ENCODE data around the gene FZD1. TPM values are rescaled to one million over a fixed set of nuclear protein-coding genes. Genes with fewer than 3 reads are reported as not detected.
"Not testable (repeated sequence)": the region's sequence is repeated elsewhere in the genome, so short reads cannot be mapped to it uniquely, and the experiment has no call there.

The FZD1 gene
- total RNA-seq, 1 donor from 2014 or later = 8.6 TPM

DNA sequence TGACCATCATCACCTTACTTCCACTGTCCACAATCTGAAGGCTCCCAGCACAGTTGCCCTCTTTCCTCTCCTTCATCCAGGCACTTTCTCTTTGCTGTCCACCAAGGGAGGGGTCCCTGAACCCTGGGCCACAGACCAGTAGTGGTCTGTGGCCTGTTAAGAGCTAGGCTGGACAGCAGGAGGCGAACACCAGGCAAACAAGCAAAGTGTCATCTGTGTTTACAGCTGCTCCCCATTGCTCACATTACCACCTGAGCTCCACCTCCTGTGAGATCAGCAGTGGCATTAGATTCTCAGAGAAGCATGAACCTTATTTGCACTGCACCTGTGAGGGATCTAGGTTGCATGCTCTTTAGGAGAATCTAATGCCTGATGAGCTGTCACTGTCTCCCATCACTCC is 27.7 kb downstream of the FZD1 start:
- intact Hi-C loops (cut with DNase I) = no loop called here
- ATAC-seq (ENCODE audit: poor library complexity) (no peak), DNase-seq (no peak)

DNA sequence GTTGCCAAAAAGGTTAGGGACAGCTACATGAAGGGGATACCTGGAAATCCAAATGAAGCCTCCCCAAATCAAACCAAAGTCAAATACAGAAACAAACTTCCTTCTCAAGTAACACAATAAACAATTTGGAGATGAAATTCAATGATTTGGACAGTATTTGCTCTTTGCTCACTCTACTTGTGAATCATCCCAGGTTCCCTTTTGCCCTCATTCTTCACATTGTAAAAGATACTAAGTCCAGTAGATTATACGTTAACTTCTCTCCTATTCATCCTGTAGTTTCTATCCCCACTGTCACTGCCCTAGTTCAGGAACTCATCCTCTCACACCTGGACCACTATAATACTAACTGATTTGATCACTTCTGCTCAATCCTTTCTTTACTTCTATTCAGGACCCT is 28.3 kb downstream of the FZD1 start:
- ATAC-seq (ENCODE audit: poor library complexity) = no peak
- DNase-seq = no peak
- intact Hi-C loops (cut with DNase I) = no loop called here

DNA sequence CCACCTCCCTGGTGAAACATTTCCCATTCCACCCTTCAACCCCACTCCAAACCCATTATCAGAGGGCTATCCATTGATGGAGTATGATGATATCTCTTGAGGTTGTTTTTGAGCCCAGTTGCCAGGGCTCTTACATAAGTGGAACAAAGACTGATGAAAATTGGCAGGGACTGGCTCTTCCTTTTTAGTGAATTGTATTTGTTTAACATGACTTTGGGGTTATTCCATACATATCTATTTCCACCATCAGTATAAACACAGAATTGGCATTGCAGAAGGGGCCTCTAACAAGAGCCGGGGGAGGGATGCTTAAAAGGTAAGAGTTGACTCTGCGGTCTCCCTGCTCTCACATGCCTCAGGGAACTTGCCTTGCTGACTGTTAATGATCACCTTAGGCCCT is 28.9 kb downstream of the FZD1 start:
- intact Hi-C loops (cut with DNase I) = no loop called here
- ATAC-seq (ENCODE audit: poor library complexity) (no peak), DNase-seq (no peak)

DNA sequence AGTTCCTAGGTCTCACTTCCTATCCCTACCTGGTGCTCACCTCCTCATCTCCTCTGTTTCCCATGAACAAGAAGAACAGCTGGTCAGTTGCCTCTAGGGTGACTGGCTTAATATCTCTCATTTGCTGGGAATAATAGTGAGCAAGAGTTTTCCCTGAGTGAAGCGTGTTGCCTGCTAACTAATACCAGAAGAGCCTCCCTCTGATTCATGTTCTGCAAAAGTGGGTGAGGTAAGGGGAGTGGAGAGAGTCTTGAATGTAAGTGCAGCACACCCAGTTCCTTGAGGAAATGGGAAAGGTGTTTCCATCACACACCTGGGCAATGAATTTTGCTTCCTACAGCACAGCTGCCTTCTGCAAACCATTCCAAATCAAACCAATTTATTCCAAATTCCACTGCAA is 29.6 kb downstream of the FZD1 start:
- intact Hi-C loops (cut with DNase I) = no loop called here
- no peak for ATAC-seq (ENCODE audit: poor library complexity)
- no peak for DNase-seq

DNA sequence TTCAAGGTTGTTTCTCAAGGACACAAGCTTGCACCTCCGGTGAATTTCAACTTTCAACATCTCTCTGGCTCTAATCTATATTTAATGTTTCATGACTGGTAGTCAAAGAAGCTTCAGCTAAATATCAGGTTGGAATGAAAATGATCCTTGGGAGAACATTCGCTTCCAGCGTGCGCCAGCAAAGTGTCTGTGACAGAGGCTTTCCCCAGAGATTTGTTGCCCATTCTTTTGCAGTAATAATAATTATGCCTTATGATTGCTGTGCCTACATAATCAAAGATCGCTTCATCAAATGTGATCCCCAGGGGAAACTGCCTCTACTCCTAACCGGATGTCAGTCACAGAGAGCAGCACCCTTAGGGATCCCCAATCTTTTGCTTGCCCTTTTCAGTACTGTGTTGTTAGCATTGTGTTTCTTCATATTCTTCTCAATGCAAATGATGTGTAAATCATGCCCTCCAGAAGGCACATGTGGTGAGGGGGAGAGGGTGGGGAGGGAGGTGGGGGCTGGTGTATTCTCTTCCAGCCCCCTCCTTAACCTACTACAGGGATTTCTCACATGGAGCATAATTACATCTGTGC is 30.5 kb downstream of the FZD1 start:
- DNase-seq (no peak), ATAC-seq (ENCODE audit: poor library complexity) (no peak)
- intact Hi-C loops (cut with DNase I) = no loop called here

DNA sequence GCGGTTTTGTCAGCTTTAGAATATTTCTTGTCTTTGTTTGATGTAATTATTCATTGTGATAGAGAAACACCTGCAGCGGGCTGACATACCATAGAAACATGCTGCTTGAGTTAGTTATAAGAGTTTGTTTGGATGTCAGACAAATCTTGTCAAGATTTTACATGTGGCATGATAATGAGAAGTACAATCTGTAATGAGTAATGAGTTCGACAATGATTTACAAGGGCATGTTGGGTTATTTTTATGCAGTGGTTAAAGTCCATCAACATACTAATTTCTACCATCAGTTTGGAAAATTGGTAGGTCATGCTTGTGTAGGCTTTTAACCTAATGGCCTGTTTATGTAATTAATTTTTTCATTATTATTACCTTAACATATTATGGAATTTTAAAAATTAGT is 31.3 kb downstream of the FZD1 start:
- no peak for ATAC-seq (ENCODE audit: poor library complexity)
- intact Hi-C loops (cut with DNase I) = no loop called here
- DNase-seq = no peak

DNA sequence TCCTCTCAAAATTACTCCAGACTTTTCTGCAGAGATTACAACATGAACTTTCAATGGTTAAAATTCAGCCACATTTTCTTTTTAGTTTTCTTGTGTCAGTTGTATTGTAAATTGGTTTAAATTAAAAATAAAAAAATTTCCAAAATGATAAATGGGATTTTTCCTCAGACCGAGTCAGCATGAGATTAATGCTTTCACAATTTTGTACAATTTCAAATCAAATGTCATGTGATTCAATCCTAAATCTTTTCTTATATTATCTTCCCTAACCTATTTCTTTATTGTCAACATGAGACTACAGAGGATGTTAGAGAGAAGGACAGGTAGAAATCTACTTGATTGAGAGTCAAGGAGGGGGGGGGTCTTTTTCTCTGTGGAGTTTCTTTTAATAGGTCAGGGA is 33.7 kb downstream of the FZD1 start:
- no peak for DNase-seq
- intact Hi-C loops (cut with DNase I) = no loop called here
- no peak for ATAC-seq (ENCODE audit: poor library complexity)

DNA sequence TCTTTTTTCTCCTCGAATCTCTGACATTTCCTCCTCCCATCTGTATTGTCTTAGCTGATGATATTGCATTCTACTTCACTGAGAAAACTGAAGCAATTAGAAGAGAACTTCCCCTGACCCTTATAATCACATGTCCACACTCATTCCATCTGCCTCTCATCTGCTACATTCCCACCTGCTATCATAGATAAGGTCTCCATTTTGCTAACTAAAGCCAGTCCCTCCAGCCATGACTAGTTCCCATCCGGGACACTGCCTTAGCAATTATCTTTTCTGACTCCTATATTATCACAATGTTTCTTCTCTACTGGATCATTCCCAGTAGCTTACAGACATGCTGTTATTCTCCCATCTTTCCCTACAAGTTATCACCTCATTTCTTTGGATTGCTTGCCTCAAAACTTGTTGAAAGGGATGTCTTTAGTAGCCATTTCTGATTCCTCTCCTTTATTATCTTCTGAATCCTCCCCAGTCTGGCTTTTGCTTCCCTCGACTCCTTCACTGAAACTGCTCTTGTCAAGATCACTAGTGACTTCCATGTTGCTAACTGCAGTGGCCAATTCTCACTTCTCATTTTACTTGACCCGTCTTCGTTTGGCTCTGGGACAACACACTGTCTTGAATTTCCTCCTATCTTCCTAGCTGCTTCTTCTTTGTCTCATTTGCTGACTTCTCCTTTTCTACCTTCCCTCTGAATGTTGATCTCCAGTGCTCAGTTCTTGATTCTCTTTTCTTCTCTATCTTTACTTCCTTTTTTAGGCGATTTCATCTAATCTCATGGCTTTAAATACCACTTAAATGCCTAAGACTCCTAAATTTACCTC is 35.9 kb downstream of the FZD1 start:
- intact Hi-C loops (cut with DNase I) = no loop called here
- ATAC-seq (ENCODE audit: poor library complexity) (peak; percentile 58), DNase-seq (no peak)

DNA sequence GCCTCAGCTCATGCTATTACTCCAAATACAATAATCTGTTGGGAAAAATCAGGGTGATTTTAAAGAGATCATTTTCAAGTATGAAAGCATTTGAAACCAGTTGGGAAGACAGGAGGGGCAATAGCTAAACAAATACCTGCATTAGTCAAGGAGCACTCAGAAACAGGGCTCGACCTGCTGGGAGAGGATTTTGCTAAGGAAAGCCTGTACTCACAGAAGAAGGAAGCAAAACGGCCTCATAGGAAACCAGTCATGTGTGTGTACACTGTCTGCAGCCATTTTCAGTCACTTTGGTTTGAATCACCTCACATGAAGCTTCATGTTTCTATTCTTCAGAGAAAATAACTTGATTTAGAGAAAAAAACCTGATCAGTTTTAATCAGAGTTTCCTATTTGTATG is 38.6 kb downstream of the FZD1 start:
- ATAC-seq (ENCODE audit: poor library complexity) = no peak
- intact Hi-C loops (cut with DNase I) = no loop called here

DNA sequence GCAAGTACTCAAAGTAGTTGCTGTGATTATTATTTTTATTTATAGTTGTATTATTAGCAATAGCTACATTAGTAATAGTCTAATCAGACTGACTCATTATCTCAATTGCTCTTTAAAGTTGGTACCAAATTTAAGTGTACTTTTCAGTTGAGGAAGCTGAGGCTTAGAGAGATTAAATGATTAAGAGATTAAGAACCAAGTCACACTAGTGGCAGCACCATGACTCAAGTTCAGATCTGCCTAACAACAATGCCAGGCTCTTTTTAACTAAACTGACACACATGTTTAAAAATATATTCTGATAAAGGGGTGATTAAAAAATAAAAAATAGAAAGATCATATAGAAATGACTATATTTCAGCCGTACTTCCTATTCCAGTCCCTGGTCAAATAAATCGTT is 42.0 kb downstream of the FZD1 start:
- DNase-seq (no peak), ATAC-seq (ENCODE audit: poor library complexity) (no peak)
- intact Hi-C loops (cut with DNase I) = no loop called here

More for the DNA sequence above, 38.6 kb downstream of the FZD1 start:
- DNase-seq = no peak

DNA sequence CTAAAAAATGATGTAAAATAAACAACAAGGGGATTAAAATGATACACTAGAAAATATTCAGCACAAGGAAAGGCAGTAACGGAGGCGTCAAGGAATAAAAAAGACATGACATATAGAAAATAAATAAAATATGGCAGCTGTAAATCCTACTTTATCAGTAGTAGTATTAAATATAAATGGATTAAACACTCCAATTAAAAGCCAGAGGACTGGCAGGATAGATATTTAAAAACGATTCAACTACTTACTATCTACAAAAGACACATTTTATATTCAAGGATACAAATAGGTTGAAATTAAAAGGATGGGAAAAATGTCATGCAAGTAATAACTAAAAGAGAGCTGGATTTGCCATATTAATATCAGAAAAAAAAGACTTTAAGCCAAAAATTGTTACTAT is 43.2 kb downstream of the FZD1 start:
- ATAC-seq (ENCODE audit: poor library complexity) = no peak
- no peak for DNase-seq
- intact Hi-C loops (cut with DNase I) = no loop called here

DNA sequence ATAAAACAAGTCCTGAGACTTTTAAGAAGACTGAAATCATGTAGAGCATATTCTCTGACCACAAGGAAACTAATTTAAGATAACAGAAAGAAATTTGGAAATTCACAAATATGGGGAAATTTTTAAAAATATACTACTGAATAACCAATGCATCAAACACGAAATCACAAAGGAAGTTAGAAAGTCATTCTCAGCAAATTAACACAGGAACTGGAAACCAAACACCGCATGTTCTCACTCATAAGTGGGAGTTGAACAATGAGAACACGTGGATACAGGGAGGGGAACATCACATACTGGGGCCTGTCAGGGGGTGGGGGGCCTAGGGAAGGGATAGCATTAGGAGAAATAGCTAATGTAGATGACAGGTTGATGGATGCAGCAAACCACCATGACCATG is 44.0 kb downstream of the FZD1 start:
- DNase-seq; ATAC-seq (ENCODE audit: poor library complexity); intact Hi-C loops (cut with DNase I): not testable (repeated sequence)

DNA sequence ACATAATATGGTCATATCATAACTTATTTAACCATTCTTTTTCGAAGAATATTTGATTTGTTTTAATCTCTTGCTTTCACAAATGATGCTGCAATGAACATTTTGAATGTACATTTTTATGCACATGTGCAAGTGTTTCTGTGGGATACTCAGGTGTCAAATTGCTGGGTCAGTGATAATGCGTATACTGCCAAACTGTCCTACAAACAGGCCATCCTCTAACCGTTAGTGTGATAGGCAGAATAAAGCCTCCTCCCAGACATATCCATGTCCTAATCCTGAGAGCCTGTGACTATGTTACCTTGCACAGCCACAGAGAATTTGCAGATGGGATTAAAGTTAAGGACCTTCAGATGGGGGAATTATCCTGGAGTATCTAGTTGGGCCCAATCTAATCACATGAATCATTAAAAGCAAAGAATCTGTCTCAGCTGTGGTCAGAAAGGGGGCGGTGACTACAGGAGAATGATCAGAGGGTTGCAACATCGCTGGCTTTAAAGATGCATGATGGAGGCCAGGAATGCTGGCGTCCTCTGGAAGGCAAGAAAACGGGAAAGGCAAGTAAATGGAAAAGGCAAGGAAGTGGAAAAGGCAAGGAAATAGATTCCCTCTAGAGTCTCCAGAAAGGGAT is 46.7 kb downstream of the FZD1 start:
- DNase-seq (peak; percentile 41), ATAC-seq (ENCODE audit: poor library complexity) (peak; percentile 49)
- intact Hi-C loops (cut with DNase I) = no loop called here

DNA sequence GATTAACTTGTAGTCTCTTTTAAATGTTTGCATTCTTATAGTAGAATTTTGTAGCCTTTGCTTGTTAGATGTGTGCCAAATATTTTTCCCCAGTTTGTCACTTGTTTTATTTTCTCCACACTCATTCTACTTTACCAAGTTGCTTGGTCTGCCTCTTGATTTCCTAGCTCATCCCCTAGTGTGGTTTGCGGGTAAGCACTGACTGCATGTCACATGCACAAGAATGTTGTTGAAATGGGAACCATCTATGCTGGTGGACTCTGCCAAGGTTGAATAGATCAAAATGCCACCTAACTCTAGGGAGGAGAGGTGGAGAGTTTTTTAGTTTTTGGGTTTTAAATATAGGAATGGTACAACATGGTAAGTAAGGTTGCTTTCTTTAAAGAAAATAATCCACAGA is 47.6 kb downstream of the FZD1 start:
- no peak for ATAC-seq (ENCODE audit: poor library complexity)
- intact Hi-C loops (cut with DNase I) = no loop called here
- DNase-seq = no peak

DNA sequence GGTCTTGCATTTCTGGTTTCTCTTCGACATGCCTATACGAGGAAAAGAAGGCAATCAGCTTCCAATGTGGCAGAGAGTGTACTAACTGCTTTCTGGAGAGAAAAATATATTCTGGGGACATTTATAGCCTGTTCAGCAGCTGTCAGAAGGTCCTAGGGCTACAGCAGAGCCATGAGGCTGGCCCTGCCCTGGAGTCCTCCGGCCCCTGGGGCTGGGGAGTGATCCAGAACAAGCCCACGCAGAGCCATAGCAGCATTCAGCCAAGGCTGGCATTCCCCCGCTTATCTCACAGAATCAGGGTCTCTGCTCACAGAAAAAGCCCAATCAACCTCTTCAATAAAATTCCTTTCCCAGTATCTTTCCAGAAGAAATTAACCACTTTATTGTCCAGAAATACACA is 48.9 kb downstream of the FZD1 start:
- intact Hi-C loops (cut with DNase I) = no loop called here
- no peak for ATAC-seq (ENCODE audit: poor library complexity)
- no peak for DNase-seq

DNA sequence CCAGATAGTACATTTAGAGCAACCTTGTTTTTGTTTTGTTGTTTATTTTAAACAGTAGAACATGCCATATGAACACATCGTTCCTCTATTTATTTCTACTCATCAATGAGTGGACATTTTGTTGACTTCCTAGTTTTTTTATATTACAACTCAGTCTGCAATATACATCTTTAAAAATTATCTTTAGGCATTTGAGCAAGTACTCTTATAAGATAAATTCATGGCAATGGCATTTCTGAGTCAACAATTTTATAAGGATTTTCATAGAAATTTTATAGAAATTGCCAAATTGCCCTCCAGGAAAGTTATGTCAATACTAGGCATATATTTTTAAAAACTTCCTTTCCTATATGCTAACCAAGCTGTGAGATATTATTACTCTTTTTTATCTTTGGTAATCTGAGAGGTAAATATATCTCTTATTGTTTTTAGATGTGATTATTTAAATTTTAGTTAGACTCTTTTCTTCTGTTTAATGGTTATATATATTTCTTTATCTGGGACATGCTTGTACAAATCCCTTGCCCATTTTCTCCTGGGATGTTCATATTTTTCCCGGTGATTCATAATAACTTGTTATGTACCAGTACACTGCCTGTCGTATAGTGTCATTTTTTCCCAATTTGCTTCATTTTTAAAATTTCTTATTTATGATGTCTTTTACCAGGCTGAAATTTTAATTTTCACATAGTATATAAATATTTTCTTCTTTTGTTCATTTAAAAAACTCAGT is 50.5 kb downstream of the FZD1 start:
- intact Hi-C loops (cut with DNase I) = no loop called here
- ATAC-seq (ENCODE audit: poor library complexity) (no peak), DNase-seq (no peak)

DNA sequence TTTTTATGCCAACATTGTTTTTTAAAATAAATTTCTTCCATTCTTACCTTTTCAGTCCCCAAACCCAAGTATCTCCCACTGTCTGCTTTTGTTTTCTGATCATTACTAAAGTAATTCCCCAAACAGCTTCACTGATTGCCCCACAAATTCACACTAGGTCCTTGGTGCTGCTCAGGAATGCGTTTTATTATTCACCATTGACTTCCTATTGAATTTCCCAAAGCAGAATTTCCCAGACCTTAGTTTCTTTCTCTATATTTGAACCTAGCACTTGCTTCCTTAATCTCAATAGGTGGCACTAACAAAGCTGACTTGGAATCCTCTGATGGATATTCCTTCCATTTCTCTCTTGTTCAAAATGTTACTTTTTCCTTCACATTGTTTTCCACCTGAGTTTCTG is 52.2 kb downstream of the FZD1 start:
- no peak for ATAC-seq (ENCODE audit: poor library complexity)
- intact Hi-C loops (cut with DNase I) = no loop called here

DNA sequence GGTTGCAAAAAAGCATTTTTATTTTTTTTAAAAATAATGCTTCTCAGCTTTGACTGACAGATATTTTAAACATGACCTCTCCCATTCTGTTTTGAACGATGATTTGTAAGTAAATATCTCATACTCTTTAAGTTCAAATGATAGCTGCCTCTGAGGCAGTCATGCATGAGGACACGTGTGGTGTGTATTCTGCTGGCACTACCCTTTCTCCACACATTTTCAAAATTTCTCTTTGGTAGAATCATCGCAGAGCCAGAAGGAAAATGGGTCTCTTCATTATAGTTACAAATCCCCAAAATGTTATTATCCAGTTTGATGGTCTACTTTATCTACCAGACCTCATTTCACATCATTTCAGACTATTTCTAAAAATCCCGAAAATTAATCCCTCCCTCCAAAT is 55.1 kb downstream of the FZD1 start:
- intact Hi-C loops (cut with DNase I) = no loop called here
- DNase-seq (no peak), ATAC-seq (ENCODE audit: poor library complexity) (no peak)

More for the DNA sequence above, 52.2 kb downstream of the FZD1 start:
- no peak for DNase-seq

DNA sequence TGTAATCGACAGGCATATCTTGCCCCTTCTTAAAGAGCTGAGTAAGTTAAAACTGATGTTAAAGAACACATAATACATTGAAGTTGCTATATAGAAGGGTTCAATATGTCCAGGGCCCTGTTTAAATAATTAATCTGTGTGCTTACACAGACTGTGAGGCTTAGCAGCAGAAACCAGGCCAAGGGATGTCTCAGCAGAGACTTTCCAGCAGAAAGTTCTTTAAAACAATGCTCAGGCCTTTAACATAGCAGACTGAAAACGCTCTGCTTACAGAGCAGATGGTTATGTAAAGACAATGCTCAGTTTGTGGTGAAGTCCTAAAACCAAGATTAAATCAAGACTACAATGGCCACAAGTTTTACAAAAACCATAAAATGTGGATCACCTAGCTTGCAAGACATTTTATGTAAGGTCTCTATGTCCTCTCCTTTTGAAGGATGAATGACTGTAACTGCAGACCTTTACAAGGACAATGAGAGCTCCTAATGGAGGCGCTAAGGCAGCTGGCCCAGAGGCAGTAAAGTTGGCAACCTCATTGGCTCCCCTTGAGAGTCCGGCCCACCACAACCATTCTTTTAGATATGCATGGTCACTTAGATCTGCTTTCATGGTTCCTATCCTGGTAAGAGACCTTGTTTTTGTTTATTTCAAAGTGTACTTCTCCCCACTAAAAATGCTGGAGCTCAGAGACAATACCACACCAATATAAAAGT is 56.3 kb downstream of the FZD1 start:
- DNase-seq (no peak), ATAC-seq (ENCODE audit: poor library complexity) (no peak)
- intact Hi-C loops (cut with DNase I) = no loop called here
